H9 (cell line): ENCODE data around the gene RCHY1. TPM values are rescaled to one million over a fixed set of nuclear protein-coding genes. Genes with fewer than 3 reads are reported as not detected.

Experiments used
- DNase-seq: peaks from one replicate; pipeline ENCODE4 v3.0.0-alpha.2; 2017
- H2AFZ ChIP-seq: one replicate; pipeline ENCODE4 v1.6.1; 2013; ENCODE audit warnings: mild to moderate bottlenecking, low read length, control low read depth, moderate library complexity
- H2AK5ac ChIP-seq: 2 replicates; pipeline ENCODE4 v1.6.1; 2013; ENCODE audit warnings: low read length, control low read depth, mixed read lengths; ENCODE audit not compliant: insufficient read length
- H2BK120ac ChIP-seq: one replicate; pipeline ENCODE4 v1.6.1; 2013; ENCODE audit warnings: low read depth, mild to moderate bottlenecking, low read length, control low read depth, inconsistent platforms; ENCODE audit not compliant: poor library complexity, severe bottlenecking
- H2BK12ac ChIP-seq: 2 replicates; pipeline ENCODE4 v1.6.1; 2013; ENCODE audit warnings: low read length, control low read depth, mixed read lengths, low read depth; ENCODE audit not compliant: insufficient read length
- H2BK15ac ChIP-seq: 2 replicates; pipeline ENCODE4 v1.6.1; 2013; ENCODE audit warnings: low read depth, low read length, control low read depth
- H2BK20ac ChIP-seq: one replicate; pipeline ENCODE4 v1.6.1; 2013; ENCODE audit warnings: low read depth, mild to moderate bottlenecking, low read length, control low read depth, inconsistent platforms; ENCODE audit not compliant: poor library complexity, severe bottlenecking
- H2BK5ac ChIP-seq: 2 replicates; pipeline ENCODE4 v1.6.1; 2013; ENCODE audit warnings: low read length, control low read depth, mixed read lengths; ENCODE audit not compliant: insufficient read length
- H3K14ac ChIP-seq: 2 replicates; pipeline ENCODE4 v1.6.1; 2013; ENCODE audit warnings: low read length, control low read depth; ENCODE audit not compliant: insufficient read depth
- H3K18ac ChIP-seq: 2 replicates; pipeline ENCODE4 v1.6.1; 2013; ENCODE audit warnings: low read depth, mild to moderate bottlenecking, mixed read lengths, low read length, control low read depth; ENCODE audit not compliant: insufficient read length
- H3K23ac ChIP-seq: 2 replicates; pipeline ENCODE4 v1.6.1; 2013; ENCODE audit warnings: low read length, control low read depth, mixed read lengths, low read depth; ENCODE audit not compliant: insufficient read length
- H3K23me2 ChIP-seq: 2 replicates; pipeline ENCODE4 v1.6.1; 2013; ENCODE audit warnings: low read depth, mild to moderate bottlenecking, mixed read lengths, low read length, control low read depth; ENCODE audit not compliant: insufficient read length, poor library complexity, severe bottlenecking
- H3K27ac ChIP-seq: 2 replicates; pipeline ENCODE4 v1.5.1; 2013; ENCODE audit warnings: low read length, control low read depth, mixed read lengths, low read depth; ENCODE audit not compliant: insufficient read length
- H3K27me3 ChIP-seq: 2 replicates; pipeline ENCODE4 v1.6.1; 2013; ENCODE audit warnings: low read length, control low read depth, inconsistent platforms; ENCODE audit not compliant: insufficient read depth
- H3K4ac ChIP-seq: 2 replicates; pipeline ENCODE4 v1.6.1; 2013; ENCODE audit warnings: low read depth, mild to moderate bottlenecking, control low read depth, inconsistent platforms, low read length, moderate library complexity
- H3K4me1 ChIP-seq: 2 replicates; pipeline ENCODE4 v1.6.1; 2013; ENCODE audit warnings: low read length, control low read depth, inconsistent platforms; ENCODE audit not compliant: insufficient read depth
- H3K4me2 ChIP-seq: 2 replicates; pipeline ENCODE4 v1.6.1; 2013; ENCODE audit warnings: low read length, control low read depth, mixed read lengths; ENCODE audit not compliant: insufficient read length, insufficient read depth
- H3K56ac ChIP-seq: 2 replicates; pipeline ENCODE4 v1.6.1; 2013; ENCODE audit warnings: low read depth, mild to moderate bottlenecking, mixed read lengths, low read length, control low read depth; ENCODE audit not compliant: insufficient read length
- H3K79me1 ChIP-seq: 2 replicates; pipeline ENCODE4 v1.6.1; 2013; ENCODE audit warnings: low read depth, mild to moderate bottlenecking, moderate library complexity, low read length, control low read depth, inconsistent platforms; ENCODE audit not compliant: insufficient read depth, poor library complexity, severe bottlenecking
- H3K79me2 ChIP-seq: 2 replicates; pipeline ENCODE4 v1.6.1; 2013; ENCODE audit warnings: low read length, control low read depth, inconsistent platforms; ENCODE audit not compliant: insufficient read depth
- H3K9ac ChIP-seq: 2 replicates; pipeline ENCODE4 v1.6.1; 2013; ENCODE audit warnings: low read length, control low read depth, mixed read lengths; ENCODE audit not compliant: insufficient read length; ENCODE audit errors: extremely low read depth
- H3K9me3 ChIP-seq: one replicate; pipeline ENCODE4 v1.6.1; 2013; ENCODE audit warnings: low read depth, low read length, inconsistent platforms; ENCODE audit not compliant: control insufficient read depth
- H3T11ph ChIP-seq: one replicate; pipeline ENCODE4 v1.6.1; 2013; ENCODE audit warnings: mild to moderate bottlenecking, low read length, control low read depth, inconsistent platforms
- H4K20me1 ChIP-seq: one replicate; pipeline ENCODE4 v1.6.1; 2013; ENCODE audit not compliant: control insufficient read depth, insufficient read length, insufficient read depth
- H4K5ac ChIP-seq: 2 replicates; pipeline ENCODE4 v1.6.1; 2013; ENCODE audit warnings: low read depth, mild to moderate bottlenecking, mixed read lengths, low read length, control low read depth; ENCODE audit not compliant: insufficient read length
- H4K8ac ChIP-seq: replicated peaks from 2 replicates; pipeline ENCODE4 v1.6.1; 2013; ENCODE audit warnings: low read length, control low read depth, mixed read lengths, low read depth; ENCODE audit not compliant: insufficient read length
- H4K91ac ChIP-seq: 2 replicates; pipeline ENCODE4 v1.6.1; 2013; ENCODE audit warnings: low read depth, mild to moderate bottlenecking, moderate library complexity, mixed read lengths, low read length, control low read depth; ENCODE audit not compliant: insufficient read length
- H3K27ac Mint-ChIP-seq, 3 experiments: 2 replicates in 2 of 3; 3 replicates in 1 of 3; pipeline ENCODE4 v1.8.0; 2020 to 2021; ENCODE audit warnings: mixed read lengths in 3 of 3, mild to moderate bottlenecking in 1 of 3, moderate library complexity in 1 of 3
- H3K27me3 Mint-ChIP-seq: 2 replicates; pipeline ENCODE4 v1.8.0; 2021; ENCODE audit warnings: low read depth, mild to moderate bottlenecking, moderate library complexity, mixed read lengths
- H3K36me3 Mint-ChIP-seq, 3 experiments: 2 replicates in 2 of 3; 3 replicates in 1 of 3; pipeline ENCODE4 v1.8.0; 2020 to 2021; ENCODE audit warnings: low read depth in 3 of 3, mixed read lengths in 3 of 3; ENCODE audit not compliant: insufficient read depth in 1 of 3
- H3K4me1 Mint-ChIP-seq, 2 experiments: 2 replicates each; pipeline ENCODE4 v1.8.0; 2020; ENCODE audit warnings: mixed read lengths in 2 of 2
- H3K4me3 Mint-ChIP-seq, 2 experiments: 2 replicates in 1 of 2; 3 replicates in 1 of 2; pipeline ENCODE4 v1.8.0; 2020 to 2021; ENCODE audit warnings: mild to moderate bottlenecking in 2 of 2, mixed read lengths in 2 of 2, moderate library complexity in 1 of 2
- H3K9me3 Mint-ChIP-seq, 2 experiments: 2 replicates in 1 of 2; 3 replicates in 1 of 2; pipeline ENCODE4 v1.8.0; 2020; ENCODE audit warnings: mild to moderate bottlenecking in 2 of 2, mixed read lengths in 2 of 2, moderate library complexity in 1 of 2
- WGBS: extraction: QIAGEN DNeasy Blood & Tissue Kit; methylation state at CpG from one replicate; pipeline ENCODE4 v1.1.7; 2013; ENCODE audit warnings: missing lambda C conversion rate, low lambda C conversion rate, mixed read lengths; ENCODE audit not compliant: insufficient read length; ENCODE audit errors: extremely low coverage; 5-methylcytosine and 5-hydroxymethylcytosine counted together
- total RNA-seq: library from RNA; stranded (reverse); gene quantifications from 2 replicates; pipeline ENCODE4 v1.2.1, GENCODE V29; 2021
- TF ChIP-seq, protein P1 (sequence below): fragments of 200-600 bp; sonication (generic); conservative IDR thresholded peaks from 3 replicates; pipeline ENCODE4 v1.8.0; 2021; ENCODE audit warnings: antibody characterized with exemption, mild to moderate bottlenecking

Gene RCHY1
- total RNA-seq, 1 experiment from 2014 or later = 47.9 TPM

DNA sequence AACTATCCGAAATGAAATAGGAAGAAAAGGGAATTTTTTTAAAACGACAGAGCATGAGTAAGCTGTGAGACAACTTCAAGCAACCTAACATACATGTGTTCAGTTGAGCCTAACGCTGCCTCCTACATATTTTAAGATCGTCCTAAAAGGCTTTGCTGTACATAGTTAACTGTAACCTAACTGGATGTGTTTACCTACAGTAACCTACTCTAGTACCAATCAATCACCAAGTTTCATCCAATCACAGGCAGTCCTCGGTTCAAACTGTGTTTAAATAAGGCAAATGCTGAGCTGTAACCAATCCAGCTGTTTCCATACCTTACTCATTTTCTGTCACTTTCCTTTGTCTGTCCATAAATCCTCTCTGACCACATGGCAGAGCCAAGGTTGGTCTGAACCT is 17.1 kb downstream of the RCHY1 start:
- no peaks in the 10 kb centered on the region; the same call in 1 of the 2 replicates for H3K79me2 ChIP-seq
- no peak overlapping the region for H3K27ac Mint-ChIP-seq

More for the DNA sequence above, 17.1 kb downstream of the RCHY1 start:
- Histone ChIP-seq H3K23ac (no peak overlapping the region), H4K8ac (no peak overlapping the region), H3K56ac (no peak overlapping the region), H3K4ac (no peak overlapping the region), H3K4me1 (no peaks in the 10 kb centered on the region), H2BK20ac (no peak overlapping the region), H2AK5ac (no peak overlapping the region), H4K91ac (no peak overlapping the region), H3K27me3 (no peaks in the 10 kb centered on the region), H3K4me2 (no peak overlapping the region), H2BK12ac (no peak overlapping the region), H3K79me1 (no peaks in the 10 kb centered on the region), H4K5ac (no peak overlapping the region), H3K9ac (no peak overlapping the region), H3T11ph (no peak overlapping the region), H2AFZ (no peak overlapping the region), H4K20me1 (no peaks in the 10 kb centered on the region), H2BK120ac (no peak overlapping the region), H3K9me3 (no peaks in the 10 kb centered on the region), H2BK5ac (no peak overlapping the region), H2BK15ac (no peak overlapping the region), H3K18ac (no peak overlapping the region), H3K14ac (no peak overlapping the region), H3K27ac (no peak overlapping the region), H3K23me2 (no peaks in the 10 kb centered on the region)
- no peaks in the 10 kb centered on the region for H3K27me3 Mint-ChIP-seq
- no CpG with 5 or more reads among the region's 5 CpGs for WGBS
- TF ChIP-seq, protein P1, sequence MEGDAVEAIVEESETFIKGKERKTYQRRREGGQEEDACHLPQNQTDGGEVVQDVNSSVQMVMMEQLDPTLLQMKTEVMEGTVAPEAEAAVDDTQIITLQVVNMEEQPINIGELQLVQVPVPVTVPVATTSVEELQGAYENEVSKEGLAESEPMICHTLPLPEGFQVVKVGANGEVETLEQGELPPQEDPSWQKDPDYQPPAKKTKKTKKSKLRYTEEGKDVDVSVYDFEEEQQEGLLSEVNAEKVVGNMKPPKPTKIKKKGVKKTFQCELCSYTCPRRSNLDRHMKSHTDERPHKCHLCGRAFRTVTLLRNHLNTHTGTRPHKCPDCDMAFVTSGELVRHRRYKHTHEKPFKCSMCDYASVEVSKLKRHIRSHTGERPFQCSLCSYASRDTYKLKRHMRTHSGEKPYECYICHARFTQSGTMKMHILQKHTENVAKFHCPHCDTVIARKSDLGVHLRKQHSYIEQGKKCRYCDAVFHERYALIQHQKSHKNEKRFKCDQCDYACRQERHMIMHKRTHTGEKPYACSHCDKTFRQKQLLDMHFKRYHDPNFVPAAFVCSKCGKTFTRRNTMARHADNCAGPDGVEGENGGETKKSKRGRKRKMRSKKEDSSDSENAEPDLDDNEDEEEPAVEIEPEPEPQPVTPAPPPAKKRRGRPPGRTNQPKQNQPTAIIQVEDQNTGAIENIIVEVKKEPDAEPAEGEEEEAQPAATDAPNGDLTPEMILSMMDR = no peak
- no peak for DNase-seq
- no peaks in the 10 kb centered on the region for H3K4me1 Mint-ChIP-seq
- H3K4me3 Mint-ChIP-seq = no peak overlapping the region
- H3K36me3 Mint-ChIP-seq = peaks cover 19 to 38% (median 23%) of the 10 kb centered on the region in 3 experiments
- H3K9me3 Mint-ChIP-seq = peaks cover 0 to 10% of the 10 kb centered on the region in 2 experiments; a peak in 3 of 5 replicates
